ENCODE results near the gene SCMH1. TPM values are rescaled to one million over a fixed set of nuclear protein-coding genes. Genes with fewer than 3 reads are reported as not detected.

SCMH1 gene
- total and polyA plus RNA-seq, 9 donors = 32.8 to 80.2 (median 49.8) TPM

- Histone ChIP-seq H3K4me1 (ENCODE audit: insufficient read depth) (peaks cover 6% of the 10 kb centered on the region), H3K9me3 (no peaks in the 10 kb centered on the region), H3K36me3 (no peaks in the 10 kb centered on the region), H3K27ac (no peak overlapping the region), H3K4me3 (no peak overlapping the region), H3K27me3 (no peaks in the 10 kb centered on the region)
- intact Hi-C loops (cut with DNase I) = loop anchor here in 1 of 4 donors (5.0 to 10.0 kb wide), 2 partner anchors 142 to 1415 kb away; partner anchors contain the start of gene SCMH1
- DNase-seq = no peak
- TF ChIP-seq EP300 (IDR thresholded peaks at IDR 0.05) (no peak), POLR2A (IDR thresholded peaks at IDR 0.05) (no peak), CTCF (IDR thresholded peaks at IDR 0.05) (no peak)
- 94 to 97% (median 97%) methylated on average over 4 of the region's 4 CpGs for WGBS, 3 donors
These were observed 141.9 kb downstream of the SCMH1 start for GRCh38 chr1:41100170-41100569.

GRCh38 chr1:41098730-41099460 is 143.2 kb downstream of the SCMH1 start:
- Histone ChIP-seq H3K36me3 (no peaks in the 10 kb centered on the region), H3K9me3 (no peaks in the 10 kb centered on the region), H3K4me1 (ENCODE audit: insufficient read depth) (peaks cover 6% of the 10 kb centered on the region), H3K27ac (no peak overlapping the region), H3K4me3 (no peak overlapping the region), H3K27me3 (no peaks in the 10 kb centered on the region)
- no peak for DNase-seq
- intact Hi-C loops (cut with DNase I) = no loop called here
- WGBS, 3 donors = 87 to 96% (median 89%) methylated on average over 5 of the region's 5 CpGs
- TF ChIP-seq POLR2A (IDR thresholded peaks at IDR 0.05) = no peak
- TF ChIP-seq EP300 (IDR thresholded peaks at IDR 0.05) = no peak
- TF ChIP-seq CTCF (IDR thresholded peaks at IDR 0.05) = no peak

GRCh38 chr1:41097105-41097504 is 145.0 kb downstream of the SCMH1 start:
- intact Hi-C loops (cut with DNase I) = no loop called here
- 50 to 86% (median 61%) methylated on average over 4 of the region's 4 CpGs for WGBS, 3 donors
- Histone ChIP-seq H3K27me3 (no peaks in the 10 kb centered on the region), H3K27ac (no peak overlapping the region), H3K4me1 (ENCODE audit: insufficient read depth) (peaks cover 2% of the 10 kb centered on the region), H3K4me3 (no peak overlapping the region), H3K36me3 (no peaks in the 10 kb centered on the region), H3K9me3 (no peaks in the 10 kb centered on the region)
- no peak for DNase-seq
- TF ChIP-seq EP300 (IDR thresholded peaks at IDR 0.05) (no peak), POLR2A (IDR thresholded peaks at IDR 0.05) (no peak)

DNA sequence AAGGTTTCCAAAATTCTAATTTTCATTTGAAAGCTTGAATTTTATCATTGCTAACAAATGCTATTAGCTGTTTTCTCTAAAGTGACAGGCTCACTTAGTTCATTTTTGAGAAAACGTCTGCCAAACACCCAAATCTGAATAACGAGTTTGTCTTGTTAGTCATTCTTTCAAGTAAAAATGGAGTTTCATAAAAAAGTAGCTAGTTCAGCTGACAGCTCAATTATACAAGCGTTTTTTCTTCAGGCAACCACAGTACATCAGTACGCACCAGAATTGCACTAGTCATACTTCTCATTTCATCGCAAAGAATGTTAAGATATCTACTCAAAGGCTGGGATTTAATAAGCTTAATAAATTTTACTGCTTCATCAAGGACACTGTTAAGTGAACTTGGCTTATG is 148.3 kb downstream of the SCMH1 start:
- H3K27me3 ChIP-seq = no peaks in the 10 kb centered on the region
- intact Hi-C loops (cut with DNase I) = no loop called here
- TF ChIP-seq POLR2A (IDR thresholded peaks at IDR 0.05) = no peak
- no peak for TF ChIP-seq CTCF (IDR thresholded peaks at IDR 0.05)
- TF ChIP-seq EP300 (IDR thresholded peaks at IDR 0.05) = no peak
- no peaks in the 10 kb centered on the region for H3K4me1 ChIP-seq (ENCODE audit: insufficient read depth)
- H3K27ac ChIP-seq = no peak overlapping the region
- H3K4me3 ChIP-seq = no peak overlapping the region
- no peaks in the 10 kb centered on the region for H3K36me3 ChIP-seq
- no peaks in the 10 kb centered on the region for H3K9me3 ChIP-seq
- no peak for DNase-seq
- 51 to 55% (median 53%) methylated on average over 5 of the region's 5 CpGs for WGBS, 3 donors

DNA sequence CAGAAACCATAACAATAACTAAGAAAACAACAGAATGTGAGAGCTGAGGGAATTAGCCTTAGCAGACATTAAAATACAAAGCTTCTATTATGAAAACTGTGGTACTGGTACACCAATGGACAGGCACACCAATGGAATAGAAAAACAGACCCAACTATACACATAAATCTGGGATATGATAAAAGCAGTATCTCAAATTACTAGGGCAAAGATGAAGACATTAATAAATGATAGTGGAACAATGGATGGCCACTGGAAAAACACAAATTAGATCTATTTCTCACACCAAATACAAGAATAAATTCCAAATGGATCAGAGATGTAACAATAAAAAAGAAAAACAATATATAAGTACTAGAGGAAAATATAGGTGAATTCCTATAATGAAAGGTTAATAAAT is 155.2 kb downstream of the SCMH1 start:
- Histone ChIP-seq H3K27me3 (no peaks in the 10 kb centered on the region), H3K4me3 (no peak overlapping the region), H3K4me1 (ENCODE audit: insufficient read depth) (no peaks in the 10 kb centered on the region), H3K9me3 (no peaks in the 10 kb centered on the region), H3K36me3 (no peaks in the 10 kb centered on the region), H3K27ac (no peak overlapping the region)
- intact Hi-C loops (cut with DNase I) = no loop called here
- DNase-seq = no peak
- TF ChIP-seq CTCF (IDR thresholded peaks at IDR 0.05) (no peak), POLR2A (IDR thresholded peaks at IDR 0.05) (no peak)
